CD14-positive monocyte (primary cell): ENCODE results near the gene XPR1. TPM values are rescaled to one million over a fixed set of nuclear protein-coding genes. Genes with fewer than 3 reads are reported as not detected.

Experiments used
- DNase-seq, 3 donors: peaks; one replicate each; pipeline ENCODE4 v3.0.0-alpha.2; 2011 to 2022
- H2AFZ ChIP-seq: 2 replicates; pipeline ENCODE4 v1.6.0; 2012; ENCODE audit warnings: mild to moderate bottlenecking, low read depth, low read length, inconsistent platforms; ENCODE audit not compliant: insufficient read depth, poor library complexity, severe bottlenecking
- H3K27ac ChIP-seq, 2 donors: 1 replicate in 1 of 2; 2 replicates in 1 of 2; pipeline ENCODE4 v1.5.1; 2012 to 2013; ENCODE audit warnings: low read length in 2 of 2, control low read depth in 1 of 2, inconsistent platforms in 1 of 2, low read depth in 1 of 2, mild to moderate bottlenecking in 1 of 2
- H3K27me3 ChIP-seq, 2 donors: one replicate each; pipeline versions ENCODE4 v1.6.0 to v1.6.1; 2011 to 2013; ENCODE audit warnings: low read length in 2 of 2; ENCODE audit not compliant: control insufficient read depth in 2 of 2, insufficient read depth in 2 of 2
- H3K36me3 ChIP-seq, 2 donors: replicated peaks in 1 of 2; 1 replicate in 1 of 2; 2 replicates in 1 of 2; pipeline versions ENCODE4 v1.5.1 to v1.6.1; 2012 to 2013; ENCODE audit warnings: low read length in 2 of 2, control low read depth in 1 of 2, inconsistent platforms in 1 of 2, mild to moderate bottlenecking in 1 of 2; ENCODE audit not compliant: insufficient read depth in 2 of 2, control insufficient read depth in 1 of 2
- H3K4me1 ChIP-seq, 2 donors: 1 replicate in 1 of 2; 2 replicates in 1 of 2; pipeline versions ENCODE4 v1.5.1 to v1.6.1; 2012 to 2013; ENCODE audit warnings: low read length in 2 of 2, control low read depth in 1 of 2, inconsistent platforms in 1 of 2, mild to moderate bottlenecking in 1 of 2, moderate library complexity in 1 of 2; ENCODE audit not compliant: insufficient read depth in 2 of 2, control insufficient read depth in 1 of 2
- H3K4me2 ChIP-seq: replicated peaks from 2 replicates; pipeline ENCODE3; 2012; ENCODE audit warnings: low read length, moderate library complexity, mild to moderate bottlenecking; ENCODE audit not compliant: poor library complexity, severe bottlenecking; ENCODE audit errors: extremely low read depth
- H3K4me3 ChIP-seq, 3 experiments: fragments of 200-600 bp in 1 of 3; sonication (generic) in 1 of 3; replicated peaks in 1 of 3; 1 replicate in 2 of 3; 2 replicates in 1 of 3; pipeline ENCODE4 v1.5.1; 2011 to 2013; ENCODE audit warnings: low read length in 3 of 3, mild to moderate bottlenecking in 3 of 3, control low read depth in 2 of 3, low read depth in 2 of 3, inconsistent platforms in 1 of 3, moderate library complexity in 1 of 3
- H3K79me2 ChIP-seq: 2 replicates; pipeline ENCODE4 v1.6.0; 2012; ENCODE audit warnings: mild to moderate bottlenecking, control low read depth, inconsistent platforms, low read length, moderate library complexity; ENCODE audit not compliant: insufficient read depth
- H3K9ac ChIP-seq: 2 replicates; pipeline ENCODE4 v1.6.0; 2017; ENCODE audit warnings: low read length, mild to moderate bottlenecking; ENCODE audit not compliant: insufficient read depth, poor library complexity, severe bottlenecking
- H3K9me3 ChIP-seq, 2 donors: replicated peaks in 1 of 2; 1 replicate in 1 of 2; 2 replicates in 1 of 2; pipeline versions ENCODE4 v1.5.1 to v1.6.1; 2012 to 2013; ENCODE audit warnings: low read length in 2 of 2, control low read depth in 1 of 2; ENCODE audit not compliant: control insufficient read depth in 1 of 2, insufficient read depth in 1 of 2
- H4K20me1 ChIP-seq: 2 replicates; pipeline ENCODE4 v1.6.0; 2012; ENCODE audit warnings: mild to moderate bottlenecking, low read length, control low read depth, moderate library complexity; ENCODE audit not compliant: insufficient read depth
- H3K27ac Mint-ChIP-seq, 7 donors: one replicate each; pipeline ENCODE4 v1.8.0; 2020; ENCODE audit warnings: mild to moderate bottlenecking in 7 of 7, mixed read lengths in 7 of 7, moderate library complexity in 6 of 7, inconsistent platforms in 2 of 7
- H3K27me3 Mint-ChIP-seq, 3 donors: one replicate each; pipeline ENCODE4 v1.8.0; 2021 to 2022; ENCODE audit warnings: low read depth in 3 of 3, mild to moderate bottlenecking in 3 of 3, mixed read lengths in 3 of 3, moderate library complexity in 3 of 3, inconsistent platforms in 1 of 3
- H3K36me3 Mint-ChIP-seq, 2 donors: one replicate each; pipeline ENCODE4 v1.8.0; 2020; ENCODE audit warnings: mixed read lengths in 2 of 2, inconsistent platforms in 1 of 2, mild to moderate bottlenecking in 1 of 2
- H3K4me1 Mint-ChIP-seq: one replicate; pipeline ENCODE4 v1.8.0; 2020; ENCODE audit warnings: mild to moderate bottlenecking, mixed read lengths
- H3K4me3 Mint-ChIP-seq, 2 donors: one replicate each; pipeline ENCODE4 v1.8.0; 2020; ENCODE audit warnings: mild to moderate bottlenecking in 2 of 2, mixed read lengths in 2 of 2, moderate library complexity in 1 of 2
- H3K9me3 Mint-ChIP-seq, 7 donors: one replicate each; pipeline ENCODE4 v1.8.0; 2020 to 2022; ENCODE audit warnings: mixed read lengths in 7 of 7, mild to moderate bottlenecking in 6 of 7, moderate library complexity in 6 of 7, inconsistent platforms in 2 of 7
- CTCF ChIP-seq: fragments of 200-600 bp; IDR thresholded peaks from one replicate; pipeline ENCODE4 v1.8.0; 2022; ENCODE audit warnings: antibody characterized with exemption, mild to moderate bottlenecking
- WGBS: methylation state at CpG from one replicate; pipeline ENCODE4 v1.1.5; 2013; ENCODE audit warnings: missing lambda C conversion rate; ENCODE audit not compliant: insufficient coverage; 5-methylcytosine and 5-hydroxymethylcytosine counted together
- intact Hi-C, 2 donors: fragments of 100-400 bp; cut with micrococcal nuclease; formaldehyde crosslinking; loops; one replicate each; pipeline versions ENCODE4 v1.15.0 to v1.15.1; 2023
- polyA plus RNA-seq, 3 donors: library from polyadenylated mRNA; depleted of rRNA in 1 of 3; unstranded in 2 of 3; stranded (reverse) in 1 of 3; fragments of 300-500 nt in 2 of 3; fragments of >200 nt in 1 of 3; fragmentation: Illumina TruSeq in 2 of 3; gene quantifications; 1 replicate in 2 of 3; 2 replicates in 1 of 3; pipeline ENCODE4 v1.2.3, GENCODE V29; 2012 to 2021

The XPR1 gene
- polyA plus RNA-seq, 3 donors: 4.7 to 12.5 (median 8.7) TPM

GRCh38 chr1:180859306-180859705 is 227.5 kb downstream of the XPR1 start:
- Mint-ChIP-seq H3K4me3 (no peak overlapping the region), H3K27ac (no peak overlapping the region), H3K27me3 (peaks cover 10 to 15% (median 15%) of the 10 kb centered on the region in 3 donors), H3K36me3 (peaks cover 12 to 36% of the 10 kb centered on the region in 2 donors), H3K4me1 (peaks cover 36% of the 10 kb centered on the region), H3K9me3 (no peaks in the 10 kb centered on the region)
- Histone ChIP-seq H3K9ac (no peak overlapping the region), H3K36me3 (peaks cover 5% of the 10 kb centered on the region in 2 donors), H3K4me3 (no peak overlapping the region), H3K4me1 (peaks cover 14 to 26% of the 10 kb centered on the region in 2 donors), H3K79me2 (no peaks in the 10 kb centered on the region), H3K4me2 (no peak overlapping the region), H3K27me3 (peaks cover 6 to 13% of the 10 kb centered on the region in 2 donors), H3K9me3 (no peaks in the 10 kb centered on the region), H4K20me1 (no peaks in the 10 kb centered on the region), H3K27ac (no peak overlapping the region), H2AFZ (no peak overlapping the region)
- WGBS: no CpG with 5 or more reads among the region's 1 CpG
- intact Hi-C loops: no loop called here
- DNase-seq: no peak
- no peak for TF ChIP-seq CTCF

- no peak overlapping the region for H2AFZ ChIP-seq
- H3K27me3 ChIP-seq: peaks cover 0 to 2% of the 10 kb centered on the region in 2 donors
- H3K9me3 ChIP-seq: no peaks in the 10 kb centered on the region
- Mint-ChIP-seq H3K36me3 (peaks cover 19 to 30% of the 10 kb centered on the region in 2 donors), H3K27ac (no peak overlapping the region), H3K9me3 (no peaks in the 10 kb centered on the region), H3K27me3 (peaks cover 0 to 10% (median 7%) of the 10 kb centered on the region in 3 donors), H3K4me1 (peaks cover 32% of the 10 kb centered on the region), H3K4me3 (no peak overlapping the region)
- H4K20me1 ChIP-seq: no peaks in the 10 kb centered on the region
- no peak overlapping the region for H3K4me3 ChIP-seq
- no peaks in the 10 kb centered on the region for H3K79me2 ChIP-seq
- no peak overlapping the region for H3K9ac ChIP-seq
- TF ChIP-seq CTCF: no peak
- peaks cover 7 to 12% of the 10 kb centered on the region in 2 donors for H3K36me3 ChIP-seq
- no peak overlapping the region for H3K4me2 ChIP-seq
- intact Hi-C loops: loop anchor here (5.0 kb wide), 3 partner anchors 328 to 343 kb away; no protein-coding TSS in a partner anchor
- WGBS: no CpG with 5 or more reads among the region's 2 CpGs
- no peak overlapping the region for H3K27ac ChIP-seq
- no peak for DNase-seq
- peaks cover 13 to 24% of the 10 kb centered on the region in 2 donors for H3K4me1 ChIP-seq
Measured at GRCh38 chr1:180860535-180860934, 228.7 kb downstream of the XPR1 start.
